SIG-M5 treated with dmso at 0.1 percent for 504 hours (cell line): ENCODE measurements around the gene CFAP97D1.

Source experiments
- DNase-seq: peaks from one replicate; lab custom pipeline; 2025; ENCODE audit not compliant: unreplicated experiment; lab: John Stamatoyannopoulos, UW

The CFAP97D1 gene

GRCh38 chr17:43780135-43780534 is at the start of gene CFAP97D1:
Gene CFAP97D1, plus strand, starts transcription at chr17:43780435. Its CDS starts 28 bp downstream, at chr17:43780463.
- DNase-seq, result no peak

GRCh38 chr17:43732958-43733357 is 47.3 kb upstream of the CFAP97D1 start:
- DNase-seq, result no peak

GRCh38 chr17:43733956-43734355 is 46.3 kb upstream of the CFAP97D1 start:
- DNase-seq, result no peak

- DNase-seq, result no peak
These were observed 45.9 kb upstream of the CFAP97D1 start for GRCh38 chr17:43734376-43734775.

- no peak for DNase-seq
These were observed 43.8 kb upstream of the CFAP97D1 start for GRCh38 chr17:43736389-43736788.

GRCh38 chr17:43737722-43738121 is 42.5 kb upstream of the CFAP97D1 start:
- no peak for DNase-seq

- no peak for DNase-seq
These were observed 39.7 kb upstream of the CFAP97D1 start for GRCh38 chr17:43740541-43740940.

- DNase-seq, result peak; percentile 35
These were observed 38.6 kb upstream of the CFAP97D1 start for GRCh38 chr17:43741636-43742035.

- DNase-seq, result no peak
These were observed 34.7 kb upstream of the CFAP97D1 start for GRCh38 chr17:43745541-43745940.

- no peak for DNase-seq
These were observed 30.1 kb upstream of the CFAP97D1 start for GRCh38 chr17:43750153-43750552.

- DNase-seq, result no peak
These were observed 26.6 kb upstream of the CFAP97D1 start for GRCh38 chr17:43753493-43754129.

- no peak for DNase-seq
These were observed 25.3 kb upstream of the CFAP97D1 start for GRCh38 chr17:43754947-43755346.

GRCh38 chr17:43755389-43755875 is 24.8 kb upstream of the CFAP97D1 start:
- no peak for DNase-seq

GRCh38 chr17:43756201-43756600 is 24.0 kb upstream of the CFAP97D1 start:
- no peak for DNase-seq

- no peak for DNase-seq
These were observed 23.0 kb upstream of the CFAP97D1 start for GRCh38 chr17:43757171-43757660.

GRCh38 chr17:43758086-43758485 is 22.1 kb upstream of the CFAP97D1 start:
- DNase-seq, result no peak

- no peak for DNase-seq
These were observed 21.6 kb upstream of the CFAP97D1 start, which contains the start of gene SOST for GRCh38 chr17:43758497-43759174. Gene SOST, minus strand, starts transcription at chr17:43758791. Its CDS starts 50 bp downstream, at chr17:43758741.

- no peak for DNase-seq
These were observed 20.4 kb upstream of the CFAP97D1 start for GRCh38 chr17:43759836-43760235.

GRCh38 chr17:43760254-43760852 is 19.9 kb upstream of the CFAP97D1 start:
- peak; percentile 84 for DNase-seq

GRCh38 chr17:43766413-43767052 is 13.7 kb upstream of the CFAP97D1 start:
- DNase-seq, result peak; percentile 44

GRCh38 chr17:43767053-43767712 is 13.1 kb upstream of the CFAP97D1 start:
- no peak for DNase-seq
